HG02885 (cell line): ENCODE data around the gene PPP1R16B.
A peak's percentile ranks its signal among the peaks of the same experiment; 100 is the strongest.

Experiments used
- ATAC-seq: cut with Tn5 transposase; IDR thresholded peaks from one replicate; pipeline ENCODE4 v1.9.1; 2021; ENCODE audit warnings: mild to moderate bottlenecking; ENCODE audit not compliant: unreplicated experiment, poor library complexity

Gene PPP1R16B

GRCh38 chr20:38924718-38925117 is 119.2 kb downstream of the PPP1R16B start:
- ATAC-seq, result no peak

- peak; percentile 92 for ATAC-seq
Measured at GRCh38 chr20:38926142-38926933, 120.8 kb downstream of the PPP1R16B start, which contains the start of gene FAM83D. Gene FAM83D, plus strand, starts transcription at chr20:38926417. Its CDS starts 26 bp downstream, at chr20:38926443.

- ATAC-seq, result peak; percentile 3
Measured at GRCh38 chr20:38926934-38927616, 121.6 kb downstream of the PPP1R16B start.

GRCh38 chr20:38927902-38928578 is 122.5 kb downstream of the PPP1R16B start:
- ATAC-seq, result no peak

- no peak for ATAC-seq
Measured at GRCh38 chr20:38930242-38930569, 124.7 kb downstream of the PPP1R16B start.

- no peak for ATAC-seq
Measured at GRCh38 chr20:38931984-38932383, 126.5 kb downstream of the PPP1R16B start.

GRCh38 chr20:38932457-38933120 is 127.1 kb downstream of the PPP1R16B start:
- ATAC-seq, result no peak

- no peak for ATAC-seq
Measured at GRCh38 chr20:38934530-38934929, 129.0 kb downstream of the PPP1R16B start.

GRCh38 chr20:38935285-38935684 is 129.8 kb downstream of the PPP1R16B start:
- ATAC-seq, result no peak

- ATAC-seq, result no peak
Measured at GRCh38 chr20:38935967-38936407, 130.5 kb downstream of the PPP1R16B start.

- ATAC-seq, result no peak
Measured at GRCh38 chr20:38937000-38937399, 131.5 kb downstream of the PPP1R16B start.

GRCh38 chr20:38937978-38938473 is 132.5 kb downstream of the PPP1R16B start:
- ATAC-seq, result no peak

GRCh38 chr20:38939686-38940085 is 134.2 kb downstream of the PPP1R16B start:
- ATAC-seq, result no peak

- ATAC-seq, result no peak
Measured at GRCh38 chr20:38940644-38941043, 135.1 kb downstream of the PPP1R16B start.

GRCh38 chr20:38941726-38942389 is 136.4 kb downstream of the PPP1R16B start:
- no peak for ATAC-seq

- no peak for ATAC-seq
Measured at GRCh38 chr20:38945012-38945411, 139.5 kb downstream of the PPP1R16B start.

GRCh38 chr20:38946836-38947235 is 141.3 kb downstream of the PPP1R16B start:
- no peak for ATAC-seq

GRCh38 chr20:38947931-38948362 is 142.4 kb downstream of the PPP1R16B start:
- ATAC-seq, result no peak

GRCh38 chr20:38950254-38950653 is 144.8 kb downstream of the PPP1R16B start:
- no peak for ATAC-seq

- ATAC-seq, result no peak
Measured at GRCh38 chr20:38951611-38952010, 146.1 kb downstream of the PPP1R16B start.
